Activated naive CD8-positive, alpha-beta T cell treated with anti-CD3 and anti-CD28 coated beads, Interleukin-2, amount 50 U/mL, for 24 hours (primary cell): ENCODE data around the gene CEP68.
"Not testable (repeated sequence)": the region's sequence is repeated elsewhere in the genome, so short reads cannot be mapped to it uniquely, and the experiment has no call there.

ENCODE experiments used
- ATAC-seq: fragments of 150-1000 bp; cut with Tn5 transposase; one replicate; pipeline ENCODE4 v1.10.0; 2021
- DNase-seq: peaks from one replicate; pipeline ENCODE4 v3.0.0; 2021
- H3K27ac Mint-ChIP-seq: one replicate; pipeline ENCODE4 v1.8.0; 2021; ENCODE audit warnings: mild to moderate bottlenecking, mixed read lengths
- H3K27me3 Mint-ChIP-seq: one replicate; pipeline ENCODE4 v1.8.0; 2021; ENCODE audit warnings: mixed read lengths
- H3K36me3 Mint-ChIP-seq: one replicate; pipeline ENCODE4 v1.8.0; 2021; ENCODE audit warnings: low read depth, mixed read lengths
- H3K4me1 Mint-ChIP-seq: one replicate; pipeline ENCODE4 v1.8.0; 2021; ENCODE audit warnings: mixed read lengths
- H3K4me3 Mint-ChIP-seq: one replicate; pipeline ENCODE4 v1.8.0; 2021; ENCODE audit warnings: mild to moderate bottlenecking, moderate library complexity, mixed read lengths
- H3K9me3 Mint-ChIP-seq: one replicate; pipeline ENCODE4 v1.8.0; 2021; ENCODE audit warnings: mixed read lengths

Gene CEP68

DNA sequence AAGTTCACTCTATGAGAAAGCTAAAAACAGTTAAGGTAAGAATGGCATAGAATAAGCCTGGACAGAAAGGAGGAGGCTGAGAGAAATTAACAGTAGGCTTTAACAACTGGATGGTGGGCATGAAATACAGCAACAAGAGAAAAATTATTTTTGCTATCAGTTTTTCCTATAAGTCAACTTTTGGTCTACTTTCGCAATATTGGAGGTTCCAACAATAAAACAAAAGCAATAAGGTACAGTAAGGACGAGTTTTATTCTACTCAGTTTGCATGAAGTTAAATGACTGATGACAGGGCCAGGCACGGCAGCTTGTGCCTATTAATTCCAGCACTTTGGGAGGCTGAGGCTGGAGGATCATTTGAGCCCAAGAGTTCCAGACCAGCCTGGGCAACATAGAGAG lies 56.4 kb downstream of the CEP68 start:
- H3K27ac Mint-ChIP-seq = no peak overlapping the region
- ATAC-seq = no peak
- H3K36me3 Mint-ChIP-seq = peaks cover 17% of the 10 kb centered on the region
- DNase-seq = no peak
- no peak overlapping the region for H3K4me3 Mint-ChIP-seq
- H3K9me3 Mint-ChIP-seq = no peaks in the 10 kb centered on the region
- peaks cover 50% of the 10 kb centered on the region for H3K4me1 Mint-ChIP-seq
- H3K27me3 Mint-ChIP-seq = no peaks in the 10 kb centered on the region

DNA sequence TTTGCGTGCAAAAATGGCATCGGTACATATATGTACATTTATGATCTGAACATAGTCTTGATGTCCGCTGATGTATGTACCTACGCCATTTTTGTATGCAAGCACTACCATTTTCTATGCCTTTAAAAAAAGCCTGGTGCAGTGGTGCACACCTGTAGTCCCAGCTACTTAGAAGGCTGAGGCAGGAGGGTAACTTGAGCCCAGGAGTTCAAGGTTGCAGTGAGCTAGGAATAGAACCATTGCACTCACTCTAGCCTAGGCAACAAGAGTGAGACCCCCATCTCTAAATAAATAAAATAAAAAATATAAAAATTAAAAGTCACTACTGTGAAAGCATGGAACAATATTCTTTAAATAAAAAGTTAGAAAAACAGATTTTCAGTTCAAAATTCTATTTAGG lies 57.0 kb downstream of the CEP68 start:
- H3K27me3 Mint-ChIP-seq = no peaks in the 10 kb centered on the region
- ATAC-seq = no peak
- H3K4me3 Mint-ChIP-seq = no peak overlapping the region
- H3K9me3 Mint-ChIP-seq = no peaks in the 10 kb centered on the region
- peaks cover 53% of the 10 kb centered on the region for H3K4me1 Mint-ChIP-seq
- H3K36me3 Mint-ChIP-seq = peaks cover 14% of the 10 kb centered on the region
- DNase-seq = no peak
- H3K27ac Mint-ChIP-seq = no peak overlapping the region

DNA sequence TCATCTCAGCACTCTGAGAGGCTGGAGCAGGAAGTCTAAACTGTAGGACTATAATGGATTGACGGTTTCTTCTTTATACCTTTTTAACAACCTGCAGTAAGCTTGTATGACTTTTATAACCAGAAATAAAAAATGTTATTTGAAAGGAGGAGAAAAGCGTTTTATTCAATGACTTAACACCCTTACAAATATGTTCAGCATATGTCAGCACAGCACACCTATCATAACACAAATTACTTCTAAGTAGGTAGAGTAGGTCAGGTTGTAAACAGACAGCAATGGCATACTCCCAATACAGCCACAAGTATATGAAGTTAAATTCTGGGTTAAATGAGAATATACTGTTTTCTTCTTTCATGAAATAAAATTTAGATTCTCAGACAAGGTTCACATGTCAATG lies 57.6 kb downstream of the CEP68 start:
- DNase-seq (no peak), ATAC-seq (no peak)
- Mint-ChIP-seq H3K4me3 (no peak overlapping the region), H3K27ac (peak overlapping the region; percentile 31), H3K9me3 (no peaks in the 10 kb centered on the region), H3K36me3 (peaks cover 14% of the 10 kb centered on the region), H3K27me3 (no peaks in the 10 kb centered on the region), H3K4me1 (peaks cover 55% of the 10 kb centered on the region)

DNA sequence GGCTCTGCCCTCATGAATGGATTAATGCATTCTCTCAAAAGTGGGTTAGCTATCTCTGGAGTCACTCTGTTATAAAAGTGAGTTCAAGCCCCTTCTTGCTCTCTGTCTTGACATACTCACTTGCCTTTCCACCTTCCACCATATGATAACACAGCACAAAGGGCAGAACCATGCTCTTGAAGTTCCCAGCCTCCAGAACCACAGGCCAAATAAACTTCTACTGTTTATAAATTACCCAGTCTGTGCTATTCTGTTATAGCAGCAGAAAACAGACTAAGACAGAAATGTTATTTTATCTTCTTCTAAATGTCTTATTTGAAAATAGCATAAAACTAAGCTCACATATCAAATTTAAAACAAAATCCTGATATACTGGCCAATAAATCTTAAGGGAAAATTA lies 58.7 kb downstream of the CEP68 start:
- H3K27ac Mint-ChIP-seq = peak overlapping the region; percentile 8
- no peak for ATAC-seq
- H3K27me3 Mint-ChIP-seq = no peaks in the 10 kb centered on the region
- DNase-seq = no peak
- H3K36me3 Mint-ChIP-seq = peaks cover 10% of the 10 kb centered on the region
- H3K9me3 Mint-ChIP-seq = no peaks in the 10 kb centered on the region
- H3K4me1 Mint-ChIP-seq = peaks cover 59% of the 10 kb centered on the region
- no peak overlapping the region for H3K4me3 Mint-ChIP-seq

DNA sequence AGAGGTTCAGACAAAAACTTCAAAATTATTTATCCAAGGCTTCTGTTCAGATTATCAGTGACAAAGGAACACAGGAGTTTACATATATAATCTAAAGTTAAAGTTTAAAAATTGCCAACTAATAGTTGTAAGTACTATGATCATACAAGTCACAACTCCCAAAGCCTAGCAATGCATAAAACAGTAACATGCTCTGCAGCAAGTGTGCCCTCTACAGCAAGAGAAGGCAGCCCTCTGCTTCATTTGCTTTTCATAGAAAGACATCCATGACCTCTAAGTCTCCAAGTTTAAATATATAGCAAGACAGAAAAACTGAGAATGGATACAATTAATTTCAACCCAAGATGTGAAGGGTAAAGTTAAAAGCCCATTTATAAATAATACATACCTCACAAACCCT lies 60.4 kb downstream of the CEP68 start:
- no peaks in the 10 kb centered on the region for H3K9me3 Mint-ChIP-seq
- no peak overlapping the region for H3K27ac Mint-ChIP-seq
- no peaks in the 10 kb centered on the region for H3K27me3 Mint-ChIP-seq
- H3K36me3 Mint-ChIP-seq = peaks cover 3% of the 10 kb centered on the region
- no peak overlapping the region for H3K4me3 Mint-ChIP-seq
- ATAC-seq = no peak
- DNase-seq = no peak
- peaks cover 62% of the 10 kb centered on the region for H3K4me1 Mint-ChIP-seq

DNA sequence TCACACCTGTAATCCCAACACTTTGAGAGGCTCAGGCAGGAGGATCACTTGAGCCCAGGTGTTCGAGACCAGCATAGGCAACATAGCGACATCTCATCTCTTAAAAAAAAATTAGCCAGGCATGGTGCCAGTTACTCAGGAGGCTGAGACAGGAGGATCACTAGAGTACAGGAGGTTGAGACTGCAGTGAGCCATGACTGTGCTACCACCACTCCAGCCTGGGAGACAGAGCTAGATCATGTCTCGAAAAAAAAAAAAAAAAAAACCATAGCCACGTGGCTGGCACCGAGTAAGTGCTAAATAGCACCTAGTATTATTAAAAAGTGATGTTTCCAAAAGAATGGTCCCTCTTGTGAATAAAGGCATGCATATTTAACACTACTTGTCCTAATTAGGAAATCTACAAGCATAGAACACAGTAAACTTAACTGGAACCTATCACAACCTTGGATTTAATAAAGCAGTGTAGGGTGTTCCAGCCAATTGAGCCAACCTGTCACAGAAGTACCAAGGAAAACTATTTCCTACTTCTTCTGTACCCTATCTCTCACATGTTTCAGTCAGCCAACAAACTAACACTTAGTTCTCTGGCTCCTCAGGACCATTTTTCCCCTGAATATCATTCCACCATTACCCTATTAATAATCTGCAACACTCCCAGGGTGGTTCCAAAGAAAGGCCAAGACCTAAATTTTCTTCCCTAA lies 64.9 kb downstream of the CEP68 start:
- Mint-ChIP-seq H3K9me3 (no peaks in the 10 kb centered on the region), H3K4me1 (peaks cover 71% of the 10 kb centered on the region), H3K27me3 (no peaks in the 10 kb centered on the region), H3K27ac (peak overlapping the region; percentile 10), H3K36me3 (peaks cover 3% of the 10 kb centered on the region), H3K4me3 (no peak overlapping the region)
- DNase-seq (no peak), ATAC-seq (no peak)

DNA sequence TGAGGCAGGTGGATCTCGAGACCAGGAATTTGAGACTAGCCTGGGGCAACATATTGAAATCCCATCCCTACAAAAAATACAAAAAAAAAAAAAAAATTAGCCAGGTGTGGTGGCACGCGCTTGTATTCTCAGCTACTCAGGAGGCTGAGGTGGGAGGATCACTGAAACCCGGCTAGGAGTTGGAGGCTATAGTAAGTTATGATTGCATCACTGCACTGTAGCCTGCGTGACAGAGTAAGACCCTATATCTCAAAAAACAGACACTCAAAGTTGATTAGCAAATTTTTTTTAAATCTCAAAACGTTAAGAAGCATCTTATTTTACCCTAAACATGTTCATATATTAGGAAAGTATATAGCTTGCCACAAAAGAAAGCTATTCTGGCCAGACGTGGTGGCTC lies 66.1 kb downstream of the CEP68 start:
- Mint-ChIP-seq H3K9me3 (no peaks in the 10 kb centered on the region), H3K4me1 (peaks cover 72% of the 10 kb centered on the region), H3K4me3 (no peak overlapping the region), H3K27me3 (no peaks in the 10 kb centered on the region), H3K36me3 (peaks cover 6% of the 10 kb centered on the region), H3K27ac (no peak overlapping the region)
- ATAC-seq (no peak), DNase-seq (no peak)

DNA sequence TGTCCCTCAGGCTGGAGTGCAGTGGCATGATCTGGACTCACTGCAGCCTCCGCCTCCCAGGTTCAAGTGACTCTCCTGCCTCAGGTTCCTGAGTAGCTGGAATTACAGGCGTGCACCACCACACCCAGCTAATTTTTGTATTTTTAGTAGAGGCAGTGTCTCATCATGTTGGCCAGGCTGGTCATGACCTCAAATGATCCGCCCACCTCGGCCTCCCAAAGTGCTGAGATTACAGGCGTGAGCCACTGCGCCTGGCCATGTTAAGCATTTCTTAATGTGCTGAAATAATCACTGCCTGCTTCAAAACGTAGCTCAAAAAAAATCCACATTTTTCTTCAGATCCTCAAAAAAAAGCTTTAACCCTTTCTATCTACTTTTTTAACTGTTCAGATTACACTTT lies 69.2 kb downstream of the CEP68 start:
- not testable (repeated sequence) for H3K4me3 Mint-ChIP-seq, ATAC-seq, H3K27me3 Mint-ChIP-seq, H3K27ac Mint-ChIP-seq, H3K9me3 Mint-ChIP-seq, H3K36me3 Mint-ChIP-seq
- peak; percentile 8 for DNase-seq
- peaks cover 64% of the 10 kb centered on the region for H3K4me1 Mint-ChIP-seq

DNA sequence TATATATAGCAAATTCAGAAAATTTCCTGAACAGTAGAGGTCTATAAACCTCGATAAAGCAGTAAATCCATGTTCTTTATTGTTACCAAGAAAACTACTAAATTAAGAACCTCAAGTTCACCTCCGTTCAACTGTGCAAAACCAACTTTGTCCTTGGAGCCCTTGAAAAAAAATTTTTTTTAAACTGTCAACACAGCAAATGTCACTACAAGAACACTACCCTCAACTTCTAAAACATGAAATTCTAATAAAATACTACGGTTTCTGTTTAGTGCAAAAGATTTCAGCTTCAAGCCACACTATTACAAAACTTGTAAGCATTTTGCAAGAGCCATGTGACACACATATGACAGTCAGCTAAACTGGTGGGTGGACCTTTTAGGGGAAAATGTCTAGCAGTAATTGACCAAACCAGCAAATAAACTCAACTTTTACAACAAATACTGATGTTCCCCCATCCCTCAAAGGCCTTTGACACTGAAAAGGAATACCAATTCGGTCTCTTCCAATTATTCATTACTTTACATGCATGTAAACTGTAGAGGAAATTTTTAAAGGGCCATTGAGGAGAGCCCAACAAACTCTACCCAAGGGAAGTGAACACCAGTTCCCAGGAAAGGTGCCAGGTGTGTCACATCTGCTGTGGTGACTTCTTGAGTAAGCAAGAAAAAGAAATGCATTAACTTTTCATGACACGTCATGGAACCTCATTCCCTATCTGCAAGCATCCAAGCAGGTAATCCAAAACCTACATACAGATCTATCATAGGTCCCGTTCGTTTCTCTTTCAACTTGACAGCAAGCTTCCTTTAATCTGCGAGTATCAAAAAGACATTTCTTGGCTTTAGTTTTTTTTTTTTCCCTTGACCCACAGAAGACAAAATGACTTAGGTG lies 72.3 kb downstream of the CEP68 start:
- peak overlapping the region; percentile 99 for H3K4me3 Mint-ChIP-seq
- peaks cover 51% of the 10 kb centered on the region for H3K4me1 Mint-ChIP-seq
- H3K36me3 Mint-ChIP-seq = peaks cover 8% of the 10 kb centered on the region
- H3K27ac Mint-ChIP-seq = peak overlapping the region; percentile 100
- no peaks in the 10 kb centered on the region for H3K9me3 Mint-ChIP-seq
- H3K27me3 Mint-ChIP-seq = no peaks in the 10 kb centered on the region
- ATAC-seq (no peak), DNase-seq (no peak)

DNA sequence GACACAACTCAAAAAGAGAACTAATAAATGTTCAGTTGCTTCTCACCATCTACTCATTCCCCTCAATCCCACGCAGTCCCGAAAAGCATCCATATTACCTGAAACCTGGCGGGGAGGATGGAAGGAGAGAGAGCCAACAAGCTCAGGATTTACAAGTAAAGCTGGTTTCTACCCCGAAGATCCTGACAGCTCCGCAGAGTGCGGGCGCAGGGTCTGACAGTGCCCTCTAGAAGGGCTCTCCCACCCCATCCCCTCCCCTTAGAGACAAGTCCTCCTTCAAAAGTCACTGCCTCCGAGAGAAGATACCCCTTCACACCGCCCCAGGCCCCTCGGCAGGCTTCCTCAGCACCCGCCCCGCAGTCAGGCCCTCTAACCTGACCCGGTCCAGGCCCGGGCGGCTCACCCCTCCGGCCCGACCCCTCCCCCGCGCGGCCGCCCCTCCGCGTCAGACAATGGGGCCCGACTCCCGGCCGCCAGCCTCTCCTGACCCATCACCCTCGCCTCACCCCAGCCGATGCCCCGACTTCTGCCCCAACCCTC lies 73.1 kb downstream of the CEP68 start:
- peak overlapping the region; percentile 99 for H3K4me3 Mint-ChIP-seq
- peaks cover 8% of the 10 kb centered on the region for H3K36me3 Mint-ChIP-seq
- no peaks in the 10 kb centered on the region for H3K9me3 Mint-ChIP-seq
- DNase-seq = no peak
- ATAC-seq = peak; percentile 1
- H3K27ac Mint-ChIP-seq = peak overlapping the region; percentile 100
- peaks cover 46% of the 10 kb centered on the region for H3K4me1 Mint-ChIP-seq
- no peaks in the 10 kb centered on the region for H3K27me3 Mint-ChIP-seq

DNA sequence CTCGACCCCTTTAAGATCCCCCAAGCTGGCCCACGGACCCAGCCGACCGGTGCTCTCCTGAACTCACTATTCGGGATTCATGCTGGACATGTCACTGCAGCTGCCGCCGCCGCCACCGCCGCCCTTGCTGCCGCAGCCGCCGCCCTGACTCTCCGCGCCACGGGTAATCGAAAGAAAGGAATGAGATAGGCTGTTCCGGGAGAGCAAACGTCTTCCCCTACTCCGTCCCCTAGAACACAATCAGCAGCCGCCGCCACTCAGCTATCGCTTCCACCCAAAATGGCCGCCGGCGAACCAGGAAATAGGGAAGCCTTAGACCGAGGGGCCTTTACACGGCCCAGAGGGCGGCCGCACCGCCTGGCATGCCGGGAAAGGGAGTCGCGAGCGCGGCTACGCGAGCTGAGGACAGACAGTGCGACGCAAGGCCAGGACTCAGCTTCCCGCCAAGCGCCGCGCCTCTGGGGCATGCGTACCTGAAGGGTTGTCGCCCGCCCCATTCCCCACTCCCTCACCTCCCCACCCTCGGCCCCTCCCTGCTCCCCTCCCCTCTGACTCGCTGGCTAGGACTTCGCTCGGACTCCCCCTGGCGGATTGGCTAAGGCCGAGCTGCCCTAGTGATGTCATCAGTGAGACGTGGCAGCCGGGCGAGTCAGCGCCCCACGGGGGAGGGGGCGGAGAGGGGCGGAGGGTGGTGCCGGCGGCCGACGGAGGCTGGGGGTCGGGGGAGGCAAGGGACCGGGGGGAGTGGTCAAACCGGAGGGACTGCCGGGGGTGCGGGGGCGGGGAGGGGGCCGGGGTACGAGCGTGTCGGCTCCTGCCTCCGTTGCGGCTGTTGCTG lies 73.8 kb downstream of the CEP68 start, which contains the start of gene RAB1A:
TSS of gene RAB1A (minus strand) at position 281 of the 838 bp plus-strand sequence. CDS start at position 90, 191 bp downstream.
- ATAC-seq (peak; percentile 99), DNase-seq (peak; percentile 99)
- Mint-ChIP-seq H3K36me3 (peaks cover 8% of the 10 kb centered on the region), H3K27me3 (no peaks in the 10 kb centered on the region), H3K4me1 (peaks cover 41% of the 10 kb centered on the region), H3K4me3 (peak within 1 kb of the TSS; percentile 99), H3K9me3 (no peaks in the 10 kb centered on the region), H3K27ac (peak within 1 kb of the TSS; percentile 100)

DNA sequence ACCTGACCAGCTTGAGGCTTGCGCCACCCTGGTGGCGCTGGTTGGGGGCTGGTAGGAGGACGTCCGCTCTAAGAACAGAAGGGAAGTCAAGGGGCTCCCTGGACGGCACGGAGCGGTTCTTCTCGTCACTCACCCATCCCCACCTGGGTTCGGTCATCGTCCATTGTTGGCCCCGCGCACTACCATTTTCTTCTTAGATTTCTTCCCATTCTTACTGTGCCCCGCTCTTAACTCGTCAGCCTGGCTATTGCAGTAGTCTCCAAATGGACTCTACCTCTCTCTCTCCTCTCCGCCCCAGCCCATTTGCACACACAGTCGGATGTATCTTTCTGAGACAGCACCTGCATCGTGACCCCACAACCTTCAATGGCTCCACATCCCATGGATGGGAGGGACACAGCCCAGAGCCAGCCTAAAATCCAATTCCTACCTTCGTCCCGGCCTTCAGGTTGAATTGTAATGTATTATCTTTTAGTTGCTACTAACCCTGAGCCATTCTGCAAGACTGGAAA lies 74.5 kb downstream of the CEP68 start:
- peaks cover 34% of the 10 kb centered on the region for H3K4me1 Mint-ChIP-seq

DNA sequence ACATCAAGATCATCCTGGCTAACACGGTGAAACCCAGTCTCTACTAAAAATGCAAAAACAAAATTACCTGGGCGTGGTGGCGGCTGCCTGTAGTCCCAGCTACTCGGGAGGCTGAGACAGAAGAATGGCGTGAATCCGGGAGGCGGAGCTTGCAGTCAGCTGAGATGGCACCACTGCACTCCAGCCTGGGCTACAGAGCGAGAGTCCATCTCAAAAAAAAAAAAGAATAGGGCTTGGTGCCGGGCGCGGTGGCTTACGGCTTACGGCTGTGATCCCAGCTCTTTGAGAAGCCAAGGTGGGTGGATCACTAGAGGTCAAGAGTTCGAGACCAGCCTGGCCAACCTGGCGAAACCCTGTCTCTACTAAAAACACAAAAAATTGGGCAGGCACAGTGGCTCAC lies 76.7 kb downstream of the CEP68 start:
- H3K9me3 Mint-ChIP-seq, DNase-seq, H3K27me3 Mint-ChIP-seq, H3K27ac Mint-ChIP-seq, ATAC-seq, H3K4me3 Mint-ChIP-seq, H3K36me3 Mint-ChIP-seq: not testable (repeated sequence)
- peaks cover 14% of the 10 kb centered on the region for H3K4me1 Mint-ChIP-seq

More for the DNA sequence above, 74.5 kb downstream of the CEP68 start:
- H3K27ac Mint-ChIP-seq = peak overlapping the region; percentile 100
- no peaks in the 10 kb centered on the region for H3K27me3 Mint-ChIP-seq
- ATAC-seq (peak; percentile 5), DNase-seq (no peak)
- no peaks in the 10 kb centered on the region for H3K9me3 Mint-ChIP-seq
- H3K36me3 Mint-ChIP-seq = peaks cover 8% of the 10 kb centered on the region
- peak overlapping the region; percentile 99 for H3K4me3 Mint-ChIP-seq

DNA sequence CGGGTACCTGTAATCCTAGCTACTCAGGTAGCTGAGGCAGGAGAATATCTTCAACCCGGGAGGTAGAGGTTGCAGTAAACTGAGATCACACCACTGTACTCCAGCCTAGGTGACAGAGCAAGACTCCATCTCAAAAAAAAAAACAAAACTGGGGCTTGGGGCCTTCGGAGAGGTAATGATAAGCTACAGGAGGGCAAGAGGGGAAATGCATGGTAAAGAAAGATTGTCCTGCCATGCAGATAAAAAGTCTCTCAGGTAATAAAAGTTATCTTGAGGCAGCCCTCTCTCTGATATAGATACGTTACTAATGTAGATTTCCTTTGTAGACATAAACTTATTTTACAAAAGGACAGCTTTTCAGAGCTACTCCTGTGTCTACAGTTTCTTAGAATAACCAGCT lies 77.4 kb downstream of the CEP68 start:
- H3K9me3 Mint-ChIP-seq = no peaks in the 10 kb centered on the region

More for the DNA sequence above, 77.4 kb downstream of the CEP68 start:
- DNase-seq = no peak
- H3K4me1 Mint-ChIP-seq = peaks cover 7% of the 10 kb centered on the region
- no peak overlapping the region for H3K4me3 Mint-ChIP-seq
- H3K27ac Mint-ChIP-seq = no peak overlapping the region
- ATAC-seq = no peak
- H3K27me3 Mint-ChIP-seq = no peaks in the 10 kb centered on the region
- peaks cover 2% of the 10 kb centered on the region for H3K36me3 Mint-ChIP-seq
